ENCODE data around the gene SLC1A2.

SLC1A2 gene

DNA sequence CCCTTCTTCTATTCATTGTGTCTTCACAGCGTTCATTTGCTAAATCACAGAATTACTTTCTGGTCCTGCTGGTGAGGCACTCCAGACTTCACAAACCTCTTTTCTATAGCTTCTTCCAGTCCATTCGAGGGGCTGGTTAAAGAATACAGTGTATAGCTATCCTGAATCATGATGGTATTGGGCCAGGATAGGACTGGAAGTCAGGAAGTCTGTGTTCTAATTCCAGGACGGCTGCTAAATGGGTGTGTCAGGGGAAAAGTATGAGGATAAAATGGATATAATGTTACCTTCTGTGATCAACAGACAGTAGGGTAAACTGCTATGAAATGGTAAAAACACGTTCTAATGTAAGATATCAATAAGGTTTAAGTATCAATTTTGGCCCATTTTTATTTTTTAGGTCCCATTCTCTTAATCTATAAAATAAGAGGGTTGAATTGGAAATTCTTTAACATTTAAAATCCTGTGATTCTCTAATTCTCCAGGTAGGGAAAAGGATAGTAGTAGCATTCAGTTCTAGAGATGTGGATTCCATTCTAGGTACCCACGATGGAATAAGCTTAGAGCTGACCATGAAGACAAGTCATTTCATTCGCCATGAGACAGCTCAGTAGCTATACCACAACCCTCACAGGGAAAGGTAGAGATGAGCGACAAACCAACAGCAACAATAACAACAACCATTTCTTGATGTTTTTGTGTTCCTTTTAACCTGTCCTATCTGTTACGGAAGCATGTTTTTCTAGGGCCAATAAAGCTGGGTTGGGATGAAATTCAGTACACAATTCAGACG lies 96.1 kb downstream of the SLC1A2 start:
- no peak for DNase-seq

DNA sequence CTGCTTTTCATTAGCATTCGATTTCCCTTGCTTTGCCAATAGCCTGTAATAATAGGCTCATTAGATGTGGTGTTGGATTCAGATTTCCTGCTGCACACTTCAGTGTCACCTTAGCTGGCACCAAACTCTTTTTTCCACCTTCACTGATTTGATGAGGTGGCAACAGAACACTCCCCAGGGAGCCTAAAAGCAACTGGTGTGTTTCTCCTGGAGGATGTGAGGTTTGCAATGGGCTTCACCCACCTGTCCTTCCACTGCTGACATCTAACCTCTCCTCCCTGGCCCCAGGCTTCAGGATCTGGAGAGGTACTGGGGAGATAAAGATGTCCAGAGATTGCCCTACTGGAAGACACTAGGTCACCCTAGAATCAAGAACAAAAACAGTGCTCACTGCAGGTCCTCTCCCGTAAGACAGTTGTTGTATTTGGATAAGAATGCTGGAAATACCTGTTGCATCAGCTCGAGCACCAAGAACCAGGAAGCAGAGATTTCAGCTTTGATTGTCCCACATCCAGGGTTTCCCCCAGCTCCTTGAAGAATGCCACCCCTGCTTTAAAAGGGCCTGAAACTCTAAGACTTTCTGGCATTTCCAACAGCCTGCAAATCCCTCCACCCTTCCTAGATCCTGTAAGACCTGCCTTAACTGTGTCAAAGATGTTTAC lies 96.9 kb downstream of the SLC1A2 start:
- DNase-seq: no peak

DNA sequence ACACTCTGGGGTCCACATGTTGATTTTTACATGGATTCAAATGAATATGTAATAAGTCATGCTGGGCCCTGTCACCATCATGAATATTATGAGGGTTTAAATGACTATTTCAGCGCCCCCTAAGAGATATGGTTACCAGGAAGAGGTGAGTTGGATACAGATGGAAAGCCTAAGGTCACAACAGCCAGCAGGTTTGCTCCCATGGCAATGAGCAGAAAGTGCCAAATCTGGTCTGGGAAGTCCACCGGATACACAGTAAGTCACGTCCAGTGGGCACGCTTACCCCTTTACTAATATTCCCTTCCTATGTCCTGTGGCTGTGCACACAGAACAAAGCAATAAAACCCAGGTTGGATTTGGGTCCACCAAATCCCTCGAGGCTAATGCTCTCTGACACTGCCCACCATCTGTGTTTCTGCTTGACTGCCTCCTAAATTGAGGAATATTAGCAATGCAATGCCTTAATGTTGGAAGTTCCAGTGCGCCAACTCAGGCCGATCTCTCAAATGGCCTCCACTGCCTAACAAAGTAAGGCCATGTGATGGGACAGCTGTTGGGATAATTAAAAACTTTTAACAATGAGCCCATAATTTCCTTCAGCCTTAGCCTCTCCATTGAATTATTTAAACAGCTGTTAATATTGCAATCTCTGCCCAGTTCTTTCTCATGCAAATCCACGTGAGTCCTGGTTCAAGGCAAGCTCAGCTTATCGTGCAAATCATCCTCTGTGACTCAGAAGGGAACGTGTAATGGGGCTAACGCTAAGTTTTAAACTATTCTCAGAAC lies 97.6 kb downstream of the SLC1A2 start:
- DNase-seq: no peak

- DNase-seq: no peak
These were observed 98.2 kb downstream of the SLC1A2 start for GRCh38 chr11:35321111-35321510.

GRCh38 chr11:35318977-35319925 lies 100.1 kb downstream of the SLC1A2 start:
- DNase-seq: no peak

DNA sequence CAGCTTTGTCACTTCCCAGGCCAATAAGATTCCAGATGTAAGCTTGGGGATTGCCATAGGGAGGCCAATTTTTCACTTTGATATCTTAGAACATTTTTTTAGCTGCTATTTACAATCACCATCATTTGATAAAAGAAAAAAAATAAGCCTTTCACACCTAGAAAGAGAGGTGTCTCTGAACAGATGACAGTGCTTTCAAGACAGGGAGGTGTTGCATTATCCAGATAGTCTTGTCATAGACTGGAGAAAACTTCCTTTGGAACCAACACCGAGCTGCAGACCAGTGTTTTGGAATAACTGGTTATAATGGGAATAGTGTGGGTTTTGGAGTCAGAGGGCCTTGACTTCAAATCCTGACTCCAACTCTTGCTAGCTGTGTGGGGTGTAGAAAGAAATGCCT lies 101.0 kb downstream of the SLC1A2 start:
- DNase-seq: no peak

DNA sequence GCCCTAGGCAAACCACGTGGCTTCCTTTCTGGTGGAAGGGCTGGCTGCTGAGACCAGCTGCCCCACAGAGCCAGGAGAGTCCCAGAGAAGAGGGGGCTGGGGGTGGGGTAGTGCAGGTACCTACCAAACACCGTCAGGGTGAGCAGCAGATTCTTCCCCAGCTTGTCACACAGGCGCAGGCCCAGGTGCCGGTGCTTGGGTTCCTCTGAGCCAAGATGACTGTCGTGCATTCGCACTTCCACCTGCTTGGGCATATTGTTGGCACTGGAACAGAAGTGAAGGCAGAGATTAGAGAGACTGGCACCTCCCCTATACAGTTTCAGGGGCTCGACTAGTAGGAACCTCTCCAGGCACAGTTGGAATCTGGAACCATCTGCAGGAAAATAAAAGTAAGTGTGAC lies 102.1 kb downstream of the SLC1A2 start:
- DNase-seq: no peak

DNA sequence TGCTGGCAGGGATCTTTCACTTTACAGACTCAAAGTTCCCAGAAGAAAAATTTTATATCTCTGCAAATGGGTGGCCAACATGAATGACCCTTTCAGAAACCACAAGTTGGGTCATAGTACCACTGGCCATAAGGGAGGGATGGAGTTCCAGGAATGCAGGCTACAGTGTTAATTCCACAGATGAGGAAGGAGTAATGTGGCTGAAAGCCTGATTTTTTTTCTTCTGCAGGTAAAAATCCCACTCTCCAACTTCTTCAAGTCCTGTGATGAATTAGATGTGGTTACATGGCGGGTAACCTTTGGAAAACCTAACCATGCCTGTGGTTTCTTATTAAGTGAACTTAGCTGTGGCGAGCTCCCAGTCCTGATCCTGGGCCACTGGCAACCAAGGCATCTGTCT lies 103.2 kb downstream of the SLC1A2 start:
- DNase-seq: no peak

- no peak for DNase-seq
These were observed 105.6 kb downstream of the SLC1A2 start for GRCh38 chr11:35313760-35314153.

DNA sequence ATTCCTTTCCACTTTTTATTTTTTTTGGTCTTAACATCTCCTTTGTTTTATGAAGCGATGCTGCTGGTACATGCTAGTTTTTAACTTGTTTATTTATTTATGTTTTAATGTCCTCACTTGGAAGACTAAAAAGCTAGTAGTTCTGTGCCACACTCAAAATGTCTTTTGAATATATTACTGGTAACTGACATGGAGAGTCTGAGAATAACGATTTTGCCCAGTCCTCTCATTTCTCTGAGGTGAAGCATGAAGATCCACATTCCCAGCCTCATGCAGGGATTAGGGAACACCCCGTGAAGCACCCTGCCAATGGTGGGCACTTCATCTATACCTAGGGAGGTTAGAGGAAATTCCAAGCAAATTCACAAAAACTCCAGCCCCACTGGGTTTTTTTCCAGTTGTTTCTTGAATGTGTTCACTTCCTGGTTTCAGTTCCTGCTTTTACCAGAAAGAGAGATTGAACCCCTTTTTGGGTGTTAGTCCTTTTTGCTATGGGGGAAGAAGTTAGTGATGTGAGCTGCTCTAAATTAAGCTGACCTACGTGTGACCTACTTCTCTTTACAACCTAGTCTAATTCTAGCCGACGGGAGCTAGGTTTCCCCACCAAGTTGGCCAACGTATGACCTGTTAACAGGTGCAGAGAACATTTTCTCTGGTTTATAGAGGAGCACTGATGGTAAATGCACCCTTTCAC lies 106.1 kb downstream of the SLC1A2 start:
- no peak for DNase-seq

- DNase-seq: no peak
These were observed 108.0 kb downstream of the SLC1A2 start for GRCh38 chr11:35311331-35311730.

GRCh38 chr11:35308157-35308556 lies 111.2 kb downstream of the SLC1A2 start:
- DNase-seq: no peak

DNA sequence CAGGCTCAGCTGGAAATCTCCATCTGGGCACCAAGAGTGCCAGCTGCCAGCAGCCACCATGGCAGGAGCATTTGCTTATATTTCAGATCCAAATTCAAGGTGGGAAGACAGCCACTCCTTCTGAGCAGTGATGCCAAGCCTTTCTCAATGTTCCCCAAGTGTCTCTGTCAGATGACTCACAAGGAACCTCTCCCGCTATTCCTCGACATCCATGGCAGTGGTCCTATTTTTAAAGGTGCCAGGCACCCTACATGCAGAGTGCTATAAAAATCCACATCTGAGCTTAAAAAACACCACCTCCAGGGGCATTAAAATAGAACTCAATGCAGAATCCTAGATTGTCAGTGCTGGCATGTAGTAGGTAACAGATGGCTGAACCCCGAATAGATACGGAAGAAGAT lies 112.1 kb downstream of the SLC1A2 start:
- DNase-seq: no peak

DNA sequence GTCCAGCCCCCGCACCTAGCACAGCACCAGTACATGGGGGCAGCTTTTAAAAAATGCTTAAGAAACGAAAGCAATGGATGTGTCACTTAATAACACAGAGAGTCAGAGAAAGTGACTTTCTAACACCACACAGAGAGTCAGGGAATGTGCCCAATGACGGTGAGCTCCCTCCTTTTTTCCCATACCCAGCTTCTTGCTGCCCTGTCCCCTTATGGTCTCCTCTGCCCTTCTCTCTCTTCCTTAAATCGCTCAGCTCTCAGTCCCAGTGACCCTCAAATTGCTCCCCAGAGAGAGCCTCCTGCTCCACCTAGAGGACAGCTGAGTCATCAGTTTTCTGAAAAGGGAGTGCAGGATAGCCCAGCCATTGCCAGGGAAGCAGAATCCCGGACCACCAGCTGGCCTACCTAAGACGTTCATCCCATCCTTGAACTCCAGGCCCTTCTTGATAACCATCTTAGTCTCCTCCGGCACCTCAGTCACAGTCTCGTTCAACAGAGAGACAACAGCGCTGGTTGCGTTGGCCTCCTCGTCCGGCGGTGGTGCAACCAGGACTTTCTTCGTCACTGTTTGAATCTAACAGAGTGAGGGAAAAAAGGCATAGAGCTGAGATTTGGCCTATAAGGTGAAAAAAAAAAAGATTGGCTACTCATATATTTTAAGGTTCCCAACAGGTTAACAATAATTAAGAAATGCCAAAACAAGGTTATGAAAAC lies 113.5 kb downstream of the SLC1A2 start:
- no peak for DNase-seq

GRCh38 chr11:35304900-35305460 lies 114.4 kb downstream of the SLC1A2 start:
- no peak for DNase-seq

DNA sequence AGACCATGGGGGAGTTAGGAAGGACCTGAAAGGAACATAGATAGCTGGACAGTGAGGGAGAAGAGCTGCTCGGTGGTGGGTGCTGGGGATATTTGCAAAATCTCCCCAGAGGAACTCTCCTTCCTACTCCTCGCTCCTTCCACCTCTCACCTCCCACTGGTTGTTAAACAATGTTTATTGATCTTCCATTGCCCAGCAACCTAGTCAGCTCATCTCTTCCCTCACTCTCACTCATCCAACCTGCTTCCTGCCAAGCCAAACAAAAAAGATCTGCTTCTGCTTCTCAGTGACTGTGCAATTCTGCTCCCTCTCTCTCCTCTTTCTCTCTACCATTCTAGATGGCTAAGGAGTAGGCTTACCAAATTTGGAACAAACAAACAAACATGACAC lies 115.0 kb downstream of the SLC1A2 start:
- no peak for DNase-seq

DNA sequence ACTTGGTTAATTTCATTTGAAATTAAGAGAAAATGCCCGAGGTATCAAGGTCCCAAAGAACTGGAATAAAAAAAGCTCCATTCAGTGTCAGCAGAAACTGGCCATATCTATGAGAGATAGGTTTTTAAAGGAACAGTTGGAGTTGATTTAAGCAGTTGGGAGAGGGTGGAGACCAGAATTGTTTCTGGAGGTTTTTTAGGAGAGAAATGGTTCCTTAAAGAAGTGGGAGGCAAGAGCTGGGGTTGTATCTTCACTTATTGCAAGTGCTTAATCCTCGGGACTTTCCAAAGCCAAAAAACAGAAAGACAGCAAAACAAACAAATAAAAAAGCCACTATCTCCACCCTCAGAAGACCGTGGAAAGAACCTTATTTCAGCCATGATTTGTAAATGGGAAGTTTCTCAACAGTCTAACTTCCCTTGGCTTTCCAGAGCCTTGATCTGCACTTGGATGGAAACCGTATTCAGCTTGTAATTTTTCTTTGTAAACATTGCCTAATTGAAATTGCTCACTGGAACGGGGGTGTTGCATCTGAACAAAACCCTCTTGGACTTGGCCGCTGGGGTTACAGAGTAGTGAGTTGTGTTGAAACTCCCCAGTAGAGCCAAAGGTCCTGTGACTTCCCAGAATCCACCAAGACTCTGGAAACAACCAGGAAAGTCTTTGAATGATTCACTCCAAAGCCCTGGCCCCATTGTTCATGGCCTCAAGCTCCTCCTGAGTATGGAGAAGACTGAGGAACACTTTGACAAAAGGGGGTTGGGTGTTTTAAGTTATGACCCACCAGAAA lies 115.6 kb downstream of the SLC1A2 start:
- DNase-seq: no peak

DNA sequence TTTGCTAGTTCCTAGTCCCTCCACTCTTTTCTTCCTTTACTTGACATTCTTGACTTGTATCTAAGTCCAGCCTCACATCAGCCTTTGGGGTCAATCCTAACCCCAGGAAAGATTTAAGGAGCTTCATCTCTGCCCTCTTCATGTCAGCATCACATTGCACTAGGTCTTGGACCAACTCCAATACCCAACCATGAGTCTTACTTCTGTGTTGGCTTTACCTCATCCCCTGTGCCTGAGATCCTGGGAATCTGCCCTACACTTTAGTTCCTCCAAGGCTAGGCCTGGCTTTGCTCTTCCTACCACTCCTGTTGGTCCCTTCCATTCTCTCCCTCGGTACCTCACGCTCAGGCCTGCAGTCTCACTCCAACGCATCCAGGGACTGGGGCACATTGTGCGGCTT lies 117.0 kb downstream of the SLC1A2 start:
- DNase-seq: no peak

GRCh38 chr11:35298369-35298768 lies 121.0 kb downstream of the SLC1A2 start:
- no peak for DNase-seq

- DNase-seq: no peak
These were observed 123.6 kb downstream of the SLC1A2 start for GRCh38 chr11:35295751-35296150.
